ENCODE data around the gene SERINC3.

DNA sequence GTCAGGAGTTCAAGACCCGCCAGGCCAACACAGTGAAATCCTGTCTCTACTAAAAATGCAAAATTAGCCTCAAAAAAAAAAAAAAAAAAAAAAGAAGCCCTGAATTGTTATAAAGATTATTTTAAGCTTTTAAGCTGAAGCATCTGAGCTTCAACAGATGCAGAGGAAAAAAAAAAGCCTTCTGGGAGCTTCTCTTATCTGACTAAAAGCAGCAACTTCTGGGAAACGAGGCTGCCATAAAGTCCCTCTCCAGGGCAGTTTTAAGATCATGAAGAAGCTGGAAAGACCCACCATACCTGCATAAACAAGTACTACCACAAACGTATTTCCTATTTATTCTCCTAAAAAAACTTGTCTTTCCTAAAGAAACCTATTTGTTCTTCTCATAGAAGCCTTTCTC is 3.6 kb downstream of the SERINC3 start:
- TF ChIP-seq CTCF (conservative IDR thresholded peaks at IDR 0.05) = no peak
- no peak for TF ChIP-seq EZH2 (IDR thresholded peaks at IDR 0.05; ENCODE audit: low read depth)
